MM.1S (cell line): Measurements from ENCODE around the gene FARP1.

Experiments
- DNase-seq: peaks from one replicate; pipeline ENCODE4 v3.0.0-alpha.2; 2015
- H2AFZ ChIP-seq: fragments of 300-600 bp; sonication (generic); 2 replicates; pipeline ENCODE4 v1.6.0; 2016; ENCODE audit warnings: antibody characterized with exemption, low read length
- H3F3A ChIP-seq: fragments of 300-600 bp; sonication (generic); 2 replicates; pipeline ENCODE4 v1.6.1; 2016; ENCODE audit warnings: mild to moderate bottlenecking, antibody characterized with exemption, low read length, moderate library complexity, mixed read lengths; ENCODE audit not compliant: insufficient read depth
- H3K27ac ChIP-seq: fragments of 300-600 bp; sonication (generic); 2 replicates; pipeline ENCODE4 v1.5.1; 2016; ENCODE audit warnings: mild to moderate bottlenecking, low read length
- H3K27me3 ChIP-seq: fragments of 300-600 bp; sonication (generic); replicated peaks from 2 replicates; pipeline ENCODE4 v1.6.0; 2016; ENCODE audit warnings: low read length; ENCODE audit not compliant: insufficient read depth
- H3K36me3 ChIP-seq: fragments of 300-600 bp; sonication (generic); replicated peaks from 2 replicates; pipeline ENCODE4 v1.6.1; 2016; ENCODE audit warnings: mild to moderate bottlenecking, low read length, mixed read lengths; ENCODE audit not compliant: insufficient read depth
- H3K4me1 ChIP-seq: fragments of 300-600 bp; sonication (generic); 2 replicates; pipeline ENCODE4 v1.6.1; 2016; ENCODE audit warnings: low read length, mixed read lengths
- H3K4me2 ChIP-seq: fragments of 300-600 bp; sonication (generic); 2 replicates; pipeline ENCODE4 v1.6.0; 2016; ENCODE audit warnings: low read depth, low read length
- H3K4me3 ChIP-seq: fragments of 300-600 bp; sonication (generic); 2 replicates; pipeline ENCODE4 v1.5.1; 2016; ENCODE audit warnings: low read length, mixed read lengths
- H3K79me2 ChIP-seq: fragments of 300-600 bp; sonication (generic); 2 replicates; pipeline ENCODE4 v1.6.1; 2016; ENCODE audit warnings: mixed run types, low read length, mixed read lengths
- H3K9ac ChIP-seq: fragments of 300-600 bp; sonication (generic); 2 replicates; pipeline ENCODE4 v1.6.1; 2016; ENCODE audit warnings: low read length, mixed read lengths
- H3K9me2 ChIP-seq: fragments of 300-600 bp; sonication (generic); replicated peaks from 2 replicates; pipeline ENCODE4 v1.6.1; 2016; ENCODE audit warnings: mild to moderate bottlenecking, low read length, mixed read lengths; ENCODE audit not compliant: insufficient read depth
- H3K9me3 ChIP-seq: fragments of 300-600 bp; sonication (generic); replicated peaks from 2 replicates; pipeline ENCODE4 v1.6.1; 2016; ENCODE audit warnings: mild to moderate bottlenecking, low read length, mixed read lengths; ENCODE audit not compliant: insufficient read depth
- H4K20me1 ChIP-seq: fragments of 300-600 bp; sonication (generic); 2 replicates; pipeline ENCODE4 v1.6.1; 2016; ENCODE audit warnings: mild to moderate bottlenecking, low read length, moderate library complexity, mixed read lengths; ENCODE audit not compliant: insufficient read depth
- CTCF ChIP-seq: fragments of 300-600 bp; sonication (generic); IDR thresholded peaks from 2 replicates; pipeline ENCODE4 v1.5.1; 2016; ENCODE audit warnings: antibody characterized with exemption, low read length, mixed read lengths
- EZH2 ChIP-seq: fragments of 300-600 bp; sonication (generic); optimal IDR thresholded peaks from 2 replicates; pipeline ENCODE3; 2017; ENCODE audit warnings: low read depth, mild to moderate bottlenecking, antibody characterized with exemption, low read length, mixed read lengths
- EZH2phosphoT487 ChIP-seq: fragments of 300-600 bp; sonication (generic); IDR thresholded peaks from 2 replicates; pipeline ENCODE4 v1.6.1; 2018; ENCODE audit warnings: antibody characterized with exemption, low read length

Gene FARP1

GRCh38 chr13:98504371-98504963, 361.6 kb downstream of the FARP1 start:
- Histone ChIP-seq H2AFZ (no peak overlapping the region), H3K9me2 (no peaks in the 10 kb centered on the region), H3K4me1 (no peaks in the 10 kb centered on the region; the same call in 1 of the 2 replicates), H3K9ac (no peak overlapping the region), H3K27me3 (no peaks in the 10 kb centered on the region), H3K9me3 (no peaks in the 10 kb centered on the region), H3K79me2 (peaks cover 100% of the 10 kb centered on the region), H3K4me2 (no peak overlapping the region), H4K20me1 (peaks cover 40% of the 10 kb centered on the region), H3K36me3 (no peaks in the 10 kb centered on the region), H3K4me3 (no peak overlapping the region), H3F3A (no peaks in the 10 kb centered on the region), H3K27ac (no peak overlapping the region)
- TF ChIP-seq EZH2 (no peak), CTCF (no peak), EZH2phosphoT487 (no peak)
- no peak for DNase-seq
